BJ (cell line): ENCODE measurements around the gene OR10H2. TPM values are rescaled to one million over a fixed set of nuclear protein-coding genes. Genes with fewer than 3 reads are reported as not detected.
"Not testable (repeated sequence)": the region's sequence is repeated elsewhere in the genome, so short reads cannot be mapped to it uniquely, and the experiment has no call there.

Experiments
- CTCF ChIA-PET: fragments of 350-600 bp; formaldehyde crosslinking; extraction: SDS; loops from one replicate; lab custom pipeline; 2021; ENCODE audit warnings: antibody characterized with exemption, inconsistent platforms; lab: Yijun Ruan, JAX
- POLR2A ChIA-PET: fragments of 300-600 bp; sonication (Branson Sonifier 250); formaldehyde crosslinking; extraction: SDS; loops from one replicate; lab custom pipeline; 2021; ENCODE audit warnings: antibody characterized with exemption; lab: Charles Lee
- DNase-seq: peaks from one replicate; pipeline ENCODE4 v3.0.0-alpha.2; 2011; ENCODE audit warnings: low read depth
- H3K27me3 ChIP-seq: 2 replicates; pipeline ENCODE4 v1.6.0; 2011; ENCODE audit warnings: low read length; ENCODE audit not compliant: control insufficient read depth, insufficient read depth
- H3K36me3 ChIP-seq: 2 replicates; pipeline ENCODE4 v1.5.1; 2011; ENCODE audit warnings: low read length; ENCODE audit not compliant: control insufficient read depth, insufficient read depth
- H3K4me3 ChIP-seq: 2 replicates; pipeline ENCODE4 v1.5.1; 2011; ENCODE audit warnings: low read depth, mild to moderate bottlenecking, control low read depth, low read length
- polyA minus RNA-seq: library from RNA; depleted of rRNA, polyadenylated mRNA; stranded (reverse); fragments of >200 nt; gene quantifications from 2 replicates; pipeline ENCODE4 v1.2.3, GENCODE V29; 2011; rRNA and poly(A)+ RNA removed
- polyA plus RNA-seq: library from polyadenylated mRNA; depleted of rRNA; stranded (reverse); fragments of >200 nt; gene quantifications from 2 replicates; pipeline ENCODE4 v1.2.3, GENCODE V29; 2011; rRNA removed
- TF ChIP-seq, protein P1 (sequence below): IDR thresholded peaks from 2 replicates; pipeline ENCODE4 v1.5.1; 2011; ENCODE audit warnings: low read depth, mild to moderate bottlenecking, control low read depth, inconsistent platforms, low read length, moderate library complexity; ENCODE audit not compliant: insufficient read depth

The OR10H2 gene, protein sequence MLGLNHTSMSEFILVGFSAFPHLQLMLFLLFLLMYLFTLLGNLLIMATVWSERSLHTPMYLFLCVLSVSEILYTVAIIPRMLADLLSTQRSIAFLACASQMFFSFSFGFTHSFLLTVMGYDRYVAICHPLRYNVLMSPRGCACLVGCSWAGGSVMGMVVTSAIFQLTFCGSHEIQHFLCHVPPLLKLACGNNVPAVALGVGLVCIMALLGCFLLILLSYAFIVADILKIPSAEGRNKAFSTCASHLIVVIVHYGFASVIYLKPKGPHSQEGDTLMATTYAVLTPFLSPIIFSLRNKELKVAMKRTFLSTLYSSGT
- polyA plus RNA-seq, result not detected in 2 replicates
- polyA minus RNA-seq, result not detected in 2 replicates

DNA sequence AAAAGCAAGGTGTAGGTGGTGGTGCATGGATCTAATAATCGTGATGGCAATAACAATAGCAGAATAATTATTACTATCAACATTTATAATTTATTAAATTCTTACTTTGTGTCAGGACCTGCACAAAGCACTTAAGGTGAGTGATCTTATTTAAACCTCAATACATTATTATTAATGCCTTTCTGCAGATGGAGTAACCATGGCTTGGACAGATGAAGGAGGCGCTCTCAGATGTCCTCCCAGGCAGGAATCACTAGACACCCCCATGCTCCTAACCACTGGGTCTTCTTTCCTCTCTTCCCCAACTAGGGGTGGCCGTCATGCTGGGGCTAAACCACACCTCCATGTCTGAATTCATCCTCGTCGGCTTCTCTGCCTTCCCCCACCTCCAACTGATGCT lies at the start of gene OR10H2:
Gene OR10H2 (plus strand): TSS at position 301 of the 400 bp plus-strand sequence. CDS start 20 bp downstream, at position 321.
- ChIA-PET CTCF (no interaction called here), POLR2A (no interaction called here)
- TF ChIP-seq, protein P1, sequence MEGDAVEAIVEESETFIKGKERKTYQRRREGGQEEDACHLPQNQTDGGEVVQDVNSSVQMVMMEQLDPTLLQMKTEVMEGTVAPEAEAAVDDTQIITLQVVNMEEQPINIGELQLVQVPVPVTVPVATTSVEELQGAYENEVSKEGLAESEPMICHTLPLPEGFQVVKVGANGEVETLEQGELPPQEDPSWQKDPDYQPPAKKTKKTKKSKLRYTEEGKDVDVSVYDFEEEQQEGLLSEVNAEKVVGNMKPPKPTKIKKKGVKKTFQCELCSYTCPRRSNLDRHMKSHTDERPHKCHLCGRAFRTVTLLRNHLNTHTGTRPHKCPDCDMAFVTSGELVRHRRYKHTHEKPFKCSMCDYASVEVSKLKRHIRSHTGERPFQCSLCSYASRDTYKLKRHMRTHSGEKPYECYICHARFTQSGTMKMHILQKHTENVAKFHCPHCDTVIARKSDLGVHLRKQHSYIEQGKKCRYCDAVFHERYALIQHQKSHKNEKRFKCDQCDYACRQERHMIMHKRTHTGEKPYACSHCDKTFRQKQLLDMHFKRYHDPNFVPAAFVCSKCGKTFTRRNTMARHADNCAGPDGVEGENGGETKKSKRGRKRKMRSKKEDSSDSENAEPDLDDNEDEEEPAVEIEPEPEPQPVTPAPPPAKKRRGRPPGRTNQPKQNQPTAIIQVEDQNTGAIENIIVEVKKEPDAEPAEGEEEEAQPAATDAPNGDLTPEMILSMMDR, result no peak
- no peaks in the 10 kb centered on the region for H3K27me3 ChIP-seq
- no peak for DNase-seq
- H3K36me3 ChIP-seq, result no peaks in the 10 kb centered on the region
- no peak within 1 kb of the TSS for H3K4me3 ChIP-seq

GRCh38 chr19:15679089-15679488 lies 48.7 kb upstream of the OR10H2 start:
- ChIA-PET CTCF (no interaction called here), POLR2A (no interaction called here)
- TF ChIP-seq, protein P1, result no peak
- DNase-seq, result no peak
- Histone ChIP-seq H3K27me3 (no peaks in the 10 kb centered on the region), H3K36me3 (no peaks in the 10 kb centered on the region), H3K4me3 (no peak overlapping the region)

DNA sequence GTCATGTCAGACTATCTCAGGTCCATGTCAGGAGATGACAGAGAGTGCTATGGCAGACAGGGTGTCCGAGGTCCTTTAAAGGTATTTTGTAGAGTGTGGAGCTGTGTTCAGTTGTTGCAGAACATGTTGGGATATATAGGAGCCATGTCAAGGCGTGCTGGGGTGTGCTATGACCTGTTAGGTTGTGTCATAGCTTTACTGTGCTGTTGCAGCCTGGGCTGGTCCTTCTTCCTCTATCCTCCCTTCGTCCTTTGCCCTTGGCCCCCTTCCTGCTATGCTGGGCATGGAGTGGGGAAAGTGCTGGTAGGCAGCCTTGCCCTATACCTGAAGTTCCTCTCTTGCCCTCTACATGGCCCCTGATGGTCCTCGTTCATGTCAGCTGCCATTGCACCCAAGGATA lies 48.0 kb upstream of the OR10H2 start:
- POLR2A ChIA-PET, CTCF ChIA-PET, H3K27me3 ChIP-seq, DNase-seq, H3K4me3 ChIP-seq, H3K36me3 ChIP-seq: not testable (repeated sequence)

DNA sequence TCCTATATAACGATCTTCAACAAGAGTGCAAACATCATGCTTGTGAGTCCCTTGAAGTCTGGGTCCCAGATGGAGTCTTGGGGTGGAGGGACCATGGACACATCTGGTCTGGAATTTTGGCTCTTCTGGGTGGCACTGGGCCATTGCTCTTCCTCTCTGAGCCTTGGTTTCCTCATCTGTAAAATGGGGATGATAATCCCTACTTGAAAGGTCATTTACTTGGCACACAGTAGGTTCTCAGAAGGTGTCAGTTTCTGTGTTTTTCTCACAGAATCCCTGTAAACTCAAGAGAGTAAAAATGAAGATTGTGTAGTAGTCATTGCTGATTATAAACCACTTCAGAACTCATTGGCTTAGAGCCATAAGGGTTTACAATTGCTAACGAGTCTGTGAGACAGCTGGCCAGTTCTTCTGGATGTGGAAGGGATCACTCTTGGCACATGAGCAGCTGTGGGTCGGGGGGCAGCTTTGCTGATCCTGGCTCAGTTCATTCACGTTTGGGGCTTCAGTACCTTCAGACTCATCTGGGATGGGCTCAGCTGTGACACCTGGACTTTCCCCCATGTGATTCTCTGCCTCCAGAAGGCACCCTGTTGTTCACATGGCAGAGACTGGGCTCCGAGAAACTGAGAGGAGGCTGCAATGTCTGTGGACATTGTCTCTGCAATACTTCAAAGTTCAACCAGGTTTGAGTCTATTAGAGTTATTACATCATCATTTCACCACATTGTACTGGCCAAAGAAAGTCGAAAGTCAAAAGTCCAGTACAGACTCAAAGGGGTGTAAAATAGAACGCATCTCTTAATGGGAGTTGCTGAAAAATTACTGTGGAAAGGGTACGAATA lies 47.1 kb upstream of the OR10H2 start:
- POLR2A ChIA-PET, result no interaction called here
- CTCF ChIA-PET, result no interaction called here
- Histone ChIP-seq H3K27me3 (no peaks in the 10 kb centered on the region), H3K36me3 (no peaks in the 10 kb centered on the region), H3K4me3 (no peak overlapping the region)
- TF ChIP-seq, protein P1, result no peak
- no peak for DNase-seq

GRCh38 chr19:15683411-15683810 lies 44.4 kb upstream of the OR10H2 start:
- ChIA-PET POLR2A (no interaction called here), CTCF (no interaction called here)
- DNase-seq, result no peak

More at GRCh38 chr19:15683411-15683810, 44.4 kb upstream of the OR10H2 start:
- H3K4me3 ChIP-seq, result no peak overlapping the region
- H3K36me3 ChIP-seq, result no peaks in the 10 kb centered on the region
- TF ChIP-seq, protein P1, result no peak
- no peaks in the 10 kb centered on the region for H3K27me3 ChIP-seq
